NCI-H2107 treated with DMSO at 0.1 percent for 48 hours (cell line): ENCODE results near the gene PBLD.
"Not testable (repeated sequence)": the region's sequence is repeated elsewhere in the genome, so short reads cannot be mapped to it uniquely, and the experiment has no call there.

Experiments used
- DNase-seq: peaks from one replicate; lab custom pipeline; 2025; ENCODE audit not compliant: unreplicated experiment; lab: John Stamatoyannopoulos, UW

PBLD gene

DNA sequence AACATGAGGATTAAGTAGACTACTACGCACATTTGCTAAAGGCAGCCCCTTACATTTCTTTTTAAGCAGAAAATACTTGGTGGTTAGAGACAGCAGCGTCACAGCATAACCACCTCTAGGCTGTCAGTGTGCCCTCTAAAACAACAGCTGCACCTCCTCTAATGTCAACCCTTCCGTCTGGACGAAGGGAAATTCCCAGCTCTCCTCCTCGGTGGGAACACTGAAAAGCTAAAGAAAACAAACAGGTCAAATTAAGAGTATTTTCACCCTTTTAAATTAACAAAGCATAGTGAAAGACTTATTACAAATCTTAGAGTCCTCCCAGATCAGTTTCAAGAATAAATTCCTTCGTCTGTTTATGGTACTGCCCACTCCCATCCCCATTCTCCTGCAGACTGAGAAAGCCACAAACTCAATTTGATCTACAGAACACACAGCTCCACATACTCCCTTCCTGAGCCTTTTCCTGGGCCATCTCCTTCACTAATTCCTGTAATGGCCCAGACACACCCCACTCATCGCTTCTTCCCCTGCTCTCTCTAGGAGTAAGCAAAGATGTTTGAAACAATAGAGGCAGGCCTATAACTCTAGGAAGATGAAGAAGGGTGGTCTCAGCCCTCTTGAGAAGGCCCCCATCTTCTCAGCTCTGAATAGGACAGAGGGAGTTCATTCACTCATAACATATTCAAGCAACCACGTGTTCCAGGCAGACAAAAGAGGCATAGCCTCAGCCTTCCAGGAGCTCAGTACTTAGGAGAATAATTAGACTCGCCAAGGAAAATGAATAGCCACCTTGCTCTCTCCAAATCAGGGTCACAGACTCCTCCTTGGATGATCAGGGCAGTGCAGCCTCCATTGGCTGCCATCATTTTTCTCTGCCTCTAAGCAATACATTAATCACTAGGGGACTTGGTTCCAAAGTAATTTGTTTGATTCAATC is 48.4 kb downstream of the PBLD start:
- DNase-seq, result no peak

DNA sequence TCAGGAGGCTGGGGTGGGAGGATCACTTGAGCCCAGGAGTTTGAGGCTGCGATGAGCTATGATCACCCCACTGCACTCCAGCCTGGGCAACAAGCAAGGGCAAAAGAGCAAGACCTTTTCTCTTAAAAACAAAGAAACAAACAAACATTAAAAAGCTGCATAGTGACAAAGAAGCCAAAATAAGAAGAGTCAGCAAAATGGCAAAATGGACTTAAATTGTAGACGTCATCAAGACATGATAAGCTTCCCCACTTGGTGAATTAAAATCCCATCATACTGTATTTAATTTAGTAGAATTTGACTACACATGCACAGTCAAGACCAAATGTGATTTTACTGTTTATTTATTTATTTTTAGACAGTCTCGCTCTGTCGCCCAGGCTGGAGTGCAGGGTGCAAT is 52.0 kb downstream of the PBLD start:
- DNase-seq, result no peak

DNA sequence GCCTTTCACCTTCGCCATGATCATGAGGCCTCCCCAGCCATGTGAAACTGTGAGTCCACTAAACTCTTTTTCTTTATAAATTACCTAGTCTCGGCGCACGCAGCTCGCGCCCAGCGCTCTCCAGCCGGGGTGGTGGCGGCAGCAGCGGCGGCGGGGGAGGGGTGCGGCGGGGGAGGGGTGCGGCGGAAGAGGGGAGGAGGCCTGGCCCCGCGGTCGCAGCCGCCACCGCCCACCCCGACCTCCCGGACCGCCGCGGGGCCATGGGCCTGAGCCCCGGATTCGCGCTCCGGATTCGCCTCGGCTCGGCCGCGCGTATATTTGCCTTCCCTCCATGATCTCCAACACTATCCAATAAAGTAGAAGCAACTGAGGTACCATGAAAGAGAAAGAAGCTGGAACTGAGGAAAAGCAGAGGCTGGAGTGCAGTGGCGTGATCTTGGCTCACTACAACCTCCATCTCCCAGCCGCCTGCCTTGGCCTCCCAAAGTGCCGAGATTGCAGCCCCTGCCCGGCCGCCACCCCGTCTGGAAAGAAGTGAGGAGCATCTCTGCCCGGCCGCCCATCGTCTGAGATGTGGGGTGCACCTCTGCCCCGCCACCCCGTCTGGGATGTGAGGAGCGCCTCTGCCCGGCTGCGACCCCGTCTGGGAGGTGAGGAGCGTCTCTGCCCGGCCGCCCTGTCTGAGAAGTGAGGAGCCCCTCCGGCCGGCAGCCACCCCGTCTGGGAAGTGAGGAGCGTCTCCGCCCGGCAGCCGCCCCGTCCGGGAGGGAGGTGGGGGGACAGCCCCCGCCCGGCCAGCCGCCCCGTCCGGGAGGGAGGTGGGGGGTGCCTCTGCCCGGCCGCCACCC is 53.6 kb downstream of the PBLD start:
- DNase-seq, result not testable (repeated sequence)

DNA sequence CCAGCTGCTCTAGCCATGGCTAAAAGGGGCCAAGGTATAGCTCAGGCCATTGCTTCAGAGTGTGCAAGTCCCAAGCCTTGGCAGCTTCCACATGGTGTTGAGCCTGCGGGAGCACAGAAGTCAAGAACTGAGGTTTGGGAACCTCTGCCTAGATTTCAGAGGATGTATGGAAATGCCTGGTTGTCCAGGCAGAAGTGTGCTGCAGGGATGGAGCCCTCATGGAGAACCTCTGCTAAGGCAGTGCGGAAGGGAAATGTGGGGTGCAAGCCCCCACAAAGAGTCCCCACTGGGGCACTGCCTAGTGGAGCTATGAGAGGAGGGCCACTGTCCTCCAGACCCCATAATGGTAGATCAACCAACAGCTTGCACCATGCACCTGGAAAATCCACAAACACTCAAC is 54.9 kb downstream of the PBLD start:
- DNase-seq, result not testable (repeated sequence)

DNA sequence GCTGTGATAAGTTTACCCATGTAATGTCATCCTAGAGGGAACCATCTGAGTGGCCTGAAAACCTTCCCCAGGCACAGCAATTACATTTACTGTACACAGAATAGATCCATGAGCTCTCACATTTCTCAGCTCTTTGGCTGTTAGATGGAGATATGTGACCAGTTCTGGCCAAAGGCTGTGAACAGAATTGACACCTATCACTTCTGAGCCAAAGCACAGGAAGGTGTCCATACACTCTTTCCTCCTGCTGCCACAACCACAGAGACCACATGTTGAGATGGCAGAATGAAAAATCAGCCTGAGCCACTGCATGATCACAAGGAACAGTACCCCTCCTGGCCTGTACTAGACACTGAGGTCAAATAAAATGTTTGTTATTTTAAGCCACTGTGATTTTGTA is 56.5 kb downstream of the PBLD start:
- DNase-seq, result no peak

DNA sequence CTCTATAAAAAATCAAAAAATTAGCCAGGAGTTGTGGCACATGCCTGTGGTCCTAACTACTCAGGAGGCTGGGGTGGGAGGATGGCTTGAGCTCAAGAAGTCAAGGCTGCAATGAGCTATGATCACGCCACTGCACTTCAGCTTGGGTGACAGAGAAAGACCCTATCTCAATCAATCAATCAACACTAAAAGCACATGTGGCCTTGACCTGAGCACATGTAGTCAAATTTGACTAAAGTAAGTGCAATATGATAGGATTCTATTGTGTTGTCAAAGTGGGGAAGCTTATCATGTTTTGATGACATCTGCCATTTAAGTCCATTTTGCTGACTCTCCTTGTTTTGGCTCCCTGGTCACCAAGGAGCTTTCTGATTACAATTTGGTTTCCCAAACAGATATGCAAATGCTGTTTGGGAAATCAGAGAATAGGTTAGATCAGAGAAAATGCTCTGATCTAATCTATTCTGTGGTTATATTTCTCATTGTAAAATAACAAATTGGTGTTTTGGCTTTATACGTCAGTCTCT is 57.1 kb downstream of the PBLD start:
- no peak for DNase-seq

DNA sequence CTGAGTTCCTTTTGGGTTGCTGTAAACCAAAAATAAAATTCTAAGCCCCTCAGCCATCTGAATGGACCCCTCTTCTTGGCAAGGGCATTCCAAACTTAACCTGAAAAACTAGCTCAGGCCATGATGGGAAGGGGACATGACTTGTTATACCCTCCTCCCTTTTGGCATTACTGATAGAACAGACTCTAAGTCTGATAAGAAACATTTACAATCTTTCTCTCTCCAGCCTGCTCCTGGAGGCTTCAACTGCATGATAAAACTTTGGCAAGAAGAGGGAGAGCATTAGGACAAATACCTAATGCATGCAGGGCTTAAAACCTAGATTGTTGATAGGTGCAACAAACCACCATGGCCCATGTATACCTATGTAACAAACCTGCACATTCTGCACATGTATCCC is 59.9 kb downstream of the PBLD start:
- DNase-seq, result no peak

DNA sequence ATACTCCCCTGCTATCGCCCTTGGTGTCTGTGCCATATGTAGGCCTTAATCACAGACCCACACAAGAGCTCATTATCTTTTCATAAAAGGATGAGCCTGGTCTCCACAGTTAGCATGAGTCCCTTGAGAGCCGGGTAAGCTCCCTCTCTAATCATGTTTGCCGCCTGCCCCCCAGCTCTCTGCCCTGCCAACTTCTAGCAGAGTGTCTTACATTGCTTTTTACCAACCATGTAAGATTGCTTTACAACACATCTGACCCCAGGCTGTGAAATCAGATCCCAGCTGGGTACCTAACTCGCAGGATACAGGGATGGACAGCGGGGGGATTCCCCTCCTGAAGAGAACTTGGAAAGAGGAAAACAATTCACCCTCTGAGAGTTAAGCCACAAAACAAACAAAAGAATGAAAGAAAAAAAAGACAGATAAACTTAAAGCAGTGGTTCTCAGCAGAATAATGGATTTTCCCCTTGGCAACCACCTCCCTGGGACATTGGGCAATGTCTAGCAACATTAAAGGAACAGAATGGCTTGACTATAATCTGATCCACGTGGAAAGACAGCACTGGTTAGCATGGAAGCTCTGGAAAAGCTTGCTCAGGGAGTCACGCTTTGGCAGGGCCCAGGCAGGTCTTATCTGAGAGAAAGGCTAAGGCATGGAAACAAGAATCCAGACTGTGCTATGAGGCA is 61.4 kb downstream of the PBLD start:
- DNase-seq, result no peak

DNA sequence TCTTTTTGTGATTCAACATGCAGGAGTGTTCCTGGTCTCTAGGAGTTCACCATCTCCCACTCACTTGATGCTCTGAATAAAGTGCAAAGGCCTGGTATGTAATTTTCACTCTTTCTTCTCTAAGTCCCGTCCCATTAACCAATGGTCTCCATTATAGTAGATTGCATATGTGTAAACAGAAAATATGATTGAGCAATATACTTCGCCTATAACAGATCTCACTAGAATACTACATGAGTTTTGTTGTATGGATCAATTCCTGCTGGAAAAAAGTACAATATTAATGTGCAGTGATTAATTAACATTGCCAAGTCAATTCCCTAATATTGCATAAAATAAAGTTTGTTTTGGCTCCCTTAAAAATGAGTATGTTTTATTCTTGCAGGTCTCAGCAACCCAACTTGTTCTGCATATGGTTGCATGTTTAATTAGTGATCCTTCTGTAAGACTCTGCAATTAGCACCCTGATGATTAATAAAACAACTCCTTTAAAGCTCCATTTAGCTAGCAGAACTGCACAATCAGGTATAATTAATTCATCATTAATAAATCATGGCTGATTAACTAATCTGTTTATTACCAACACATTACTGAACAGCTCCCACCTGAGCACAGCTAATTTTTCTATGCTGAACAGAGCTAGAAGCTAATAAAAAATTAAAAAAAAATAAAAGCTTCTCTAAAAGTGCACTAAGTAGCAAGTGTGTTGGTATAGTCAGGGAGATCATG is 63.0 kb downstream of the PBLD start:
- DNase-seq, result no peak

DNA sequence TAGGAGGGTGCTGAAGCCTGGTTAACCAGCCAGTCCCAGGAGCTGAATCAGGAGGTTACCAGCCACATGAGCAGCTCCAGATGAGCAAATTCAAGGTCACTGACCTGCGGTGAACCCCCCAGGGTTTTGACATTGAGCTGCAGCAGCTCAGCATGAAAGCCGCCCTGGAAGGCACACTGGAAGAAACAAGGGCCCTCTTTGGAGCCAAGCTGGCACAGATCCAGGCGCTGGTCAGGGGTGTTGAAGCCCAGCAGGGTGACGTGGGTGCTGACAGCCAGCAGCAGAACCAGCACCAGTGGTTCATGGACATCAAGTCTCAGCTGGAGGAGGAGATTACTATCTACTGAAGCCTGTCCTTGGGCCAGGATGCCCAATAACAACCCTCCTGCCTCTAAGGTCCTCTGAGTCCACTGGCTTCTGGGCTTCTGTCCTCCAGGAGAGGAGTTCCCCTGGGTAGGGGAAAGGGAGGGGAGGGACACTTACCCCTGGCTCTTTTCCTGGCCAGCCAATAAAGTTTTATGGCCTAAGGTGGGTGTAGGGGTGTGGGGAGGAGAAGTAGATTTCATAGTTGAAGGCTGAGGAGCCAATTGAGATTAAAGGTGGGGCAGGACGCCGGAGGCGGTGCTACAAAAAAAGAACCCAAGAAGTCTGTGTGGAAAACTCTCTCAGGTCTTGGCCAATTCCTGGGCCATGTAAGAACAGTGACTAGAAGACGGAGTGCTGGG is 71.4 kb downstream of the PBLD start:
- DNase-seq, result peak; percentile 21

DNA sequence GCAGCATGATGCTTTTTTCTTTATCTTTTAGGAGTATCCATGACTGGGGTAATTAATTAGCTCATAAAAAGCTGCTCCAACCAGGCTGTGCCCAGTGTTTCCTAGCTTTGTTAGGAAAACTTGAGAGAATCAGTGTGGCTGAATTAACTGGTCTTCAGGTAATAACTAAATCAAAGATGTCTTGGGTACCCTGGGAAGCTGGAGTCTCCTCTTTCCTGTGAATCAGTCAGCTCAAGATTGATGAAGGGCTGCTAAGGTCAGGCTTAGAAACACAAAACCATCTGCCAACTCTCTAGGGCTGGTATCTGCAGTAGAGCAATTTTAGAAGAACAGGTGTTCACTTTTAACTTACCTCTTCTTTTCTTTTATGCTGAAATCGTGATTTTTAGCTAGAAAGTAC is 79.4 kb downstream of the PBLD start:
- DNase-seq, result no peak

DNA sequence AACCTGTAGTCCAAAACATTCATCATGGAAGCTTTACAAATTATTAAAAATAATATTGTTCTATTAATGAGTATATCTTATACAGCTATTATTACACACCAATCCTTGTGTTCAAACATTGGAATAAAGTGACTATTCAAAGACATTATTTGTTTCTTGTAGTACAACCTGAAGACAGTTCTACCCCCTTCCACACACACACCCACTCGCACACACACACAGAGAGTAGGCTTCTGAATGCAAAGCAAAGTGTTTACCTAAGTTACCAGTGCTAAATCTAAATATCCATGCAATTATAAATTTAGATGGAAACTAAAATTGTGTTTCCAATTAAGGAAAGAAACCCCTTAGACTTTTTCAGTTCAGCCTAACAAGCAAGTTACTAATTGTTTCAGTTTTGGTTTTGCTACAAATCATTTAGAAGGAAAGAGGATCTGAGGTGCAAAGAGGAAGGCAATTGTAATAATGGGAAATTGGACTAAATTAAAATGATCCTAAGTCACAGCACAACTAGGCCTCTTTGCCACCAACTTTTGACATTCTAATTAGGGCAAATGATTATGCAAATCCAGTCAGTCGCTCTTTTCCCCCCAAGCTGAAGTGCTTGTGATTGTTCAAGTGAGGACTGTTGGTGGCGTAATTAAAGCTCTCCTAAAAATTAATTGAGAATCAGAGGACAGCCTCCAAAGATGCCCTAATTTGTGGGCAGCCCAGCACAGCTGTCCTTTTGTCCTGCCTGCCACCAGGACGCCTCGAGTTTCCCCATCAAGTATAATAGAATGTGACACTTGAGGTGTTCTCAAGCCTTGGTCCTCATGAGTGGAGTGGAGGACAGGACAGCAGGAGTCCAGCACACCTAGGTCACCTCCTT is 80.9 kb downstream of the PBLD start:
- DNase-seq, result peak; percentile 4

DNA sequence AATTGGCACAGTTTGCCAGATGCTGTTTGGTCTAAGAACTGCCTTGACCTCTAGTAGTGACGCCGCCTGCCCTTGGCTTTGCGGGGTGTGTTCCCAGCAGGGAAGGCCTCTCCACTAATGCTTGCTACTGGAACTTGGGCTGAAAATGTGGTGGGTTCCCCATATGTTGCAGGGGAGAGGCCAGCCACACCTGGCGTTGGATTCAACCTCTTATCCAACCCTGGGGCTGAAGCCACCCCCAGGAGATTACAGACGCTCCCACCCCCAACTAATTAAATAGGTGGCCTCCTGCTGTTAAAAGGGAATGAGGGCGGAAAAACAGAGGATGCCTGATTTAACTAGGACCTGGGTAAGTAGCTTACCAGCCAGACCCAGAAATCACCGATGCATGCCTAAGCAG is 81.6 kb downstream of the PBLD start:
- DNase-seq, result no peak

DNA sequence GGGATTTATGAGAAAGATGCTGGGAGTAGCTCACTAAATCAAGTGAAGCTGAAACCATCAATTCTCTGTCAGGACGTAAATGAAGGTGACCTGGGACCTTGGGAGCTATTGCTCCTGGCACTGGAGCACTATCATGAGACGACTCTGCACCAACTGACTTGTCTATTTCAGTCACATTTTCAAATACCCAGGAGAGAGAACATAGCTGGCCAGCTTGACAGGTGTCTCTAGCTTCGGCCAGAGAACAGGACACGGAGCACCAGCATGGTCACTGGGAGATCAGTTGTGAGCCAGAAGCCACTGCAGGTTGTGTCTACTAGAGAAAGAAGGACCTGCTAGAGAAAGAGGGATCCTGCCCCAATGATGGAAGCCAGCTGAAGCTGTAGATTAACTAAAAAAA is 83.4 kb downstream of the PBLD start:
- no peak for DNase-seq

DNA sequence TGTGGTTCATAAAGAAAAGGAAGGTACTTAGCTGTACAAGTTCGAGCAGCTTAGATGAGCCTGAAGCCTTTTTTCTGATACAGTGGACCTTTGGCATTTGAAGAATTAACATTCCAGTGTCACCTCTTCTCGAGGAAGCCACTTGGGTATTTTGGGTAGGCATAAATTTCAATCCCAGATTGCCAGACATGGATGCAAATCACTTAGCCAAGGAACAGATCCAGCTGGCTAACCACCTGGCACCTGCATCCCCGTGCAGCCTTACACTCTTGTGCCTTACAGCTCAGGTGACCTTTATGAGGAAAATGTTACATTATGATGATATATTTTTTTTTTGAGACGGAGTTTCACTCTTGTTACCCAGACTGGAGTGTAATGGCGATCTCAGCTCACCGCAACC is 84.8 kb downstream of the PBLD start:
- DNase-seq, result no peak

DNA sequence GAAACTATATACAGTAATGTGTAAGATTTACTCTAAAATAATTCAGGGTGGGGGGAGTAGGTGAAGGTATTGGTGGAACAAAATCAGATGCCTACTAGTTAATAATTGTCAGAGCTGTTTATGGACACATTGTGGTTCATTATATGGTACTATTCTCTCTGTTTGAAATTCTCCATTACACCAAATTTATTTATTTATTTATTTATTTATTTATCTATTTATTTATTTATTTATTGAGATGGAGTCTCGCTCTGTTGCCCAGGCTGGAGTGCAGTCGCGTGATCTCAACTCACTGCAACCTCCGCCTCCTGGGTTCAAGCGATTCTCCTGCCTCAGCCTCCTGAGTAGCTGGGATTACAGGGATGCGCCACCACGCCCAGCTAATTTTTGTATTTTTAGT is 86.3 kb downstream of the PBLD start:
- not testable (repeated sequence) for DNase-seq

DNA sequence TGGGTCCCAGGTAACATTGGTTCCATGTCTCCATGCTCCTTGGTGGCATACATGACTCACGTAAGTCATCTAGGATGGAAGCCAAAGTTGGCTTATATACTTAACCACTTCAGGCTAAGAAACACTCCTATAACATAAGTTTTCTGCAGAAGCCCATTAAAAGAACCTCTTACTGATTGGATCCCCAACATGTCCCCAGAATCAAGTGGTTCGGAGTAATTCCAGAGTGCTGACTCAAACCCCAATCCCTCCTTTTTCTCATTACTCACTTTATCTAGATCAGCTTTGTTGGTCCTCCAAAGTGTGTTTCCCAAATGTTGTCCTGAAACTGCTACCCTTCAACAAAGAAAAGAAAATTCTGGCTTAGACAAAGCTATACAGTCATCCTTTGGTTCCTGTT is 90.7 kb downstream of the PBLD start:
- no peak for DNase-seq

DNA sequence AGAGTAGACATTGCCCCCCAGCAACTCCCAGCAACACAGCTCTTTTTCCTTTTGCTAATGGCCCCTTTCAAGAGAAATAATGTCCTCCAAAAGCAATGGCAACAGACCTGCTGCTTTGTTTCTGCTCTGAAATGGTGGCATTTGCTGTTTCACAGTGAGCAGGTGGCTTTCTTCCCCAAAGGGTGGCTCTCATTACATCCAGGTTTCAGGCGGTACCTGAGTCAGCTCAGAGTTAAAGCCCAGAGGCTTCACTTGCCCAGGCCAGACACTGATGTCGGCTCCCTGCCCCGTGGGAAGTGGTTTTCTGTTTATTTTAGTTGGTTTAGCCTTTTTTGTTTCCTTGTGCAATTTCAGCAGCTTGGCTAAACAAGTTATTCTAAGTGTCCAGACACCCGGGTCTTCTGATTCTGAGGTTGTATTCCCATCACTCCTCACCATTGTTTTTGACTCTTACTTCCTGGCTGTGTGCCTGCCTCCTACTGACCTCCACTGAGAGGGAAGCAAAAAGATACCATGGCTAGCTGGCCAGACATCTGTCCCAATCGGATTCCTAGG is 93.1 kb downstream of the PBLD start:
- DNase-seq, result peak; percentile 23

DNA sequence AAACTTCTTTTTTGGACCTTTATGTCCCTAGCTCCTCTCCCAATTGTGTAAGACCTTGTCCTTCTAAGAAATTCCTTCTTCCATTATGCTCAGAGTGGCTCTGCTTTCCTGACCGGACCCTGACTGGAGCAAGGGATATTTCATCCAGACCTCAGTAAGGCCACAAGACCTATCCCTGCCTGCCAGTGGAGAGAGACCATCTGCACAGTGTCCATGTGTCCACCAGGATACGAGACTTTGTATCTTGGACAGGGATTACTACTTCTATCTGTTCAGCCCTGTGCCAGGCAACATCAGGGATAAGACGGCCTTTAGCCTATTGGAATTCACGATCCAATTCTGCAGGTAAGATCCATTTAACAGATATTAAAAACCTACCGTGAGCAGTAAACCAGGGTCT is 93.7 kb downstream of the PBLD start:
- no peak for DNase-seq
